ENCODE results near the gene IGFBPL1.

GRCh38 chr9:38390442-38390841, 33.8 kb downstream of the IGFBPL1 start:
- no peak for TF ChIP-seq CTCF (IDR thresholded peaks at IDR 0.05)
- TF ChIP-seq POLR2A (IDR thresholded peaks at IDR 0.05): no peak

Measured in stomach (tissue), 4 donors.